ENCODE results near the gene OPCML.

GRCh38 chr11:133239575-133239974 is 292.7 kb downstream of the OPCML start:
- TF ChIP-seq POLR2A (IDR thresholded peaks at IDR 0.05) = no peak
- no peak for TF ChIP-seq CTCF (IDR thresholded peaks at IDR 0.05)
